ENCODE results near the gene C1QTNF2.
"Not testable (repeated sequence)": the region's sequence is repeated elsewhere in the genome, so short reads cannot be mapped to it uniquely, and the experiment has no call there.

Gene C1QTNF2

DNA sequence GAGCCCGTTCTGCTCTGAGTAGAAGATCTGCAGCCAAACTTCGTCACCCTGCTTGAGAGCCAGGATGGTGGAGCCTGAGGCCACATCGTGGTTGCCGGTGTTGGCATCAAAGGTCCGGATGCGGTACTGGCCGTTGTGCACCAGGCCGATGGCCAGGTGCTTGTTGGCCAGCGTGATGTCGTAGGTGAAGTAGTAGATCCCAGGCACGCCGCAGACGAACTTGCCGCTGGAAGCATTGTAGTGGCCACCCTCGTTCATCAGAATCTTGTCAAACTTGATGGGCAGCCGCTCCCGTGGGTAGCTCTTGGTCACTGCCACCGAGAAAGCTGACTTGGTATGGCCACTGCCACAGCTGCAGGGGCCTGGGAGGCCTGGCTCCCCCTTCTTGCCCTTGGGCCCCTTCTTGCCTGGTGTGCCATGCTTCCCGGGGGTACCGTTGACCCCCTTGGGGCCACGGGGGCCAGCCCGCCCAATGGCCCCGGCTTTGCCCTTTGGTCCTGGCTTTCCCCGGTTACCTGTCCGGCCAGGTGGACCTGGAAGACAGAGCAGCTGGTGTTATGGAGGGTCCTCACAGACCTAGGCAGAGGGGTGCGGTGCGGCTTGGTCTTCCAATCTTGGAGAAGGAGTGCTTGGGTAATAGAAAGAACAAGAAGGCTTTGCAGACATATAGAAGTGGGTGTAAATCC, 21.0 kb downstream of the C1QTNF2 start:
- H3K4me3 Mint-ChIP-seq, result no peak overlapping the region
- H3K27ac Mint-ChIP-seq, result no peak overlapping the region
- H3K4me1 Mint-ChIP-seq (ENCODE audit: low read depth in 2 of 2), result no peaks in the 10 kb centered on the region
- DNase-seq, result no peak
- no peak for ATAC-seq (replicated peaks)
- H3K27me3 Mint-ChIP-seq, result peaks cover 0 to 6% of the 10 kb centered on the region in 2 donors
- no peaks in the 10 kb centered on the region for H3K9me3 Mint-ChIP-seq
- no peaks in the 10 kb centered on the region for H3K36me3 Mint-ChIP-seq (ENCODE audit: insufficient read depth)

DNA sequence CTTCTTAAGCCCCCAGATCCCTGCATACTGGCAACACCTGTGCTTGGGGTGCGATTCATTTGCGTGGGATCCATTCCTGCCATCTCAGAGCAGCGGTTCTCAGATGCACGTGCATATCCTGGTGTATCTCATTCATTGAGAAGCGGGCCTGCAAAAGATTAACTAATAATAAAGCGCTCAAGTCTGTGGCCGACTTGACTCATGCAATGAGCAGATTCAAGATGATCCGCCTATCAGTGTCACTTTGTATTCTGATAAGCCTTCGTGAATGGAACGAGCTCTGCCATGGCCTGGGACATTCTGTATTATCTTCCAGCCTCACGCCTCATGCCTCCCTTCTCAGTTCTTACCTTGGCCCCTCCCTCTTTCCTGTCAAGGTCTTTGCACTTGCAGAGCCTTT, 22.3 kb downstream of the C1QTNF2 start:
- DNase-seq, result no peak
- no peak for ATAC-seq (replicated peaks)
- H3K4me3 Mint-ChIP-seq, result no peak overlapping the region
- no peaks in the 10 kb centered on the region for H3K9me3 Mint-ChIP-seq
- H3K27me3 Mint-ChIP-seq, result peaks cover 6 to 7% of the 10 kb centered on the region in 2 donors
- H3K36me3 Mint-ChIP-seq (ENCODE audit: insufficient read depth), result no peaks in the 10 kb centered on the region
- H3K4me1 Mint-ChIP-seq (ENCODE audit: low read depth in 2 of 2), result peaks cover 0 to 1% of the 10 kb centered on the region in 2 donors
- no peak overlapping the region for H3K27ac Mint-ChIP-seq

GRCh38 chr5:160347448-160347847, 23.0 kb downstream of the C1QTNF2 start:
- no peak for ATAC-seq (replicated peaks)
- peaks cover 4 to 7% of the 10 kb centered on the region in 2 donors for H3K27me3 Mint-ChIP-seq

DNA sequence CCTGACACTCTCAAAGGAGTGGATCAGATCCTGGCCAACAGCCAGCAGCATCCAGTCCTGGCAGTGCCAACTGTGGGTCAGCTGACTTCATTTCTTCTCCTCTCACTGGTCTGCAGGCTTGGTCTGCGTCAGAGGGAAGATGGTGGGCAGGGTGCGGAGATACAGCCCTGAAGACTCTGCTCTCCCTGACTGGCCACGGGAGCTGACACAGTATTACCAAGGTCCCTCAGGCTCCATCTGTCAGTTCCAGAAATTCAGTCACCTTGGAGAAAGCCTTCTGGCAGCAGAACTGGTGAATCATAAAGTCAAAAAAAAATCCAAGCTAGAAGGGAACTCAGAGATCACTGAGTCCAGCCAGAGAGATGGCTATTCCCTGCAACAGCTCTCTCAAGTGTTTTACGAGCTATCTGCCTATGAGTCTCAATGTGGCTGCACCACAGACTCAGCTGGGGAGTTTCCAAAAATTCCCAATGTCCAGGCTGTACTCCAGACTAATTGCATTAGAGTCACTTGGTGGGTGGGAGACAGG, 27.9 kb downstream of the C1QTNF2 start:
- Mint-ChIP-seq H3K4me3 (no peak overlapping the region), H3K9me3 (no peaks in the 10 kb centered on the region), H3K27ac (no peak overlapping the region), H3K36me3 (ENCODE audit: insufficient read depth) (no peaks in the 10 kb centered on the region), H3K27me3 (peaks cover 4 to 7% of the 10 kb centered on the region in 2 donors), H3K4me1 (ENCODE audit: low read depth in 2 of 2) (peaks cover 0 to 1% of the 10 kb centered on the region in 2 donors)
- no peak for DNase-seq
- no peak for ATAC-seq (replicated peaks)

More at GRCh38 chr5:160347448-160347847, 23.0 kb downstream of the C1QTNF2 start:
- H3K4me1 Mint-ChIP-seq (ENCODE audit: low read depth in 2 of 2), result peaks cover 0 to 1% of the 10 kb centered on the region in 2 donors
- H3K4me3 Mint-ChIP-seq, result no peak overlapping the region
- no peaks in the 10 kb centered on the region for H3K9me3 Mint-ChIP-seq
- no peaks in the 10 kb centered on the region for H3K36me3 Mint-ChIP-seq (ENCODE audit: insufficient read depth)
- no peak overlapping the region for H3K27ac Mint-ChIP-seq
- no peak for DNase-seq

DNA sequence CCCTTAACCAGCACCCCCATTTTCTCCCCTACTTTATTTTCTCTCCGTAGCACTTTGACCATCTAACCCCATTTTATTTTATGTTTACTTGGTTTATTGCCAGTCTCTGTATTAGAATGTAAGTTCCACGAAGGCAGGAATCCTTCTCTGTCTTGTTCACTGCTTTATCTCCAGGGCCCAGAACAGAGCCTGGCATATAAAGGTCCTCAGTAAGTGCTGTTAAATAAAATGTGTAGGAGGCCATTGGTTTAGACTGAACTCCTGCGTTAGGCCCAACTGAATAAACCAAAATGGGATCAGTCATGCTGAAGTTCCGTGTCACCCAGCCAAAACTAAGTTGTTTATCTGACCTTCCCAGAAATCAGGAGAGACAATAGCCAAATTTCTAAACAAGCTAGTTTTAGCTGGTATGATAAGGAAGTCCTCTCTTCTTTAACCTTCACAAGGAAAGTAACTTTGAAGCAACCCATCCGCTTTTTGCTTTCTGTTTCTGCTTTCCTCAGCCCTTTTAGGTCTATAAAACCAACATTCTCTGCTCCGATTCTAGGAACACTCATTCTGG, 29.0 kb downstream of the C1QTNF2 start:
- no peaks in the 10 kb centered on the region for H3K9me3 Mint-ChIP-seq
- H3K27ac Mint-ChIP-seq, result no peak overlapping the region
- no peaks in the 10 kb centered on the region for H3K36me3 Mint-ChIP-seq (ENCODE audit: insufficient read depth)
- peaks cover 0 to 1% of the 10 kb centered on the region in 2 donors for H3K4me1 Mint-ChIP-seq (ENCODE audit: low read depth in 2 of 2)
- no peak for DNase-seq
- H3K4me3 Mint-ChIP-seq, result no peak overlapping the region
- H3K27me3 Mint-ChIP-seq, result peaks cover 4 to 7% of the 10 kb centered on the region in 2 donors
- no peak for ATAC-seq (replicated peaks)

DNA sequence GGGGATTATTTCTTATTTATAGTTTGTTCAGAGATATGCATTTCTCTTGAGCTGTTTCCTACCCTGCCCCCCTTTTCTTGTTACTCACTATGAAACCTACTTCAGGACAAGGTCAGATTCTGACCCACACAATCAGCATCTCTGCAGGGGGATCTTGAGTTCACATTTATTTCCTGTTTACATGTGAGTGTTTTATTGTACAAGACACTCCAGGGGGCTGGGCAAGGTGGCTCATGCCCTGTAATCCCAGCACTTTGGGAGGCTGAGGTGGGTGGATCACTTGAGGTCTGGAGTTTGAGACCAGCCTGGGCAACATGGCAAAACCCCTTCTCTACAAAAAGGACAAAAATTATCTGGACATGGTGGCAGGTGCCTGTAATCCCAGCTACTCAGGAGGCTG, 29.9 kb downstream of the C1QTNF2 start:
- not testable (repeated sequence) for H3K4me1 Mint-ChIP-seq (ENCODE audit: low read depth in 2 of 2); H3K36me3 Mint-ChIP-seq (ENCODE audit: insufficient read depth); H3K27me3 Mint-ChIP-seq; H3K27ac Mint-ChIP-seq; ATAC-seq (replicated peaks); H3K4me3 Mint-ChIP-seq; DNase-seq; H3K9me3 Mint-ChIP-seq

GRCh38 chr5:160339406-160340130, 30.9 kb downstream of the C1QTNF2 start:
- Mint-ChIP-seq H3K4me3 (no peak overlapping the region), H3K36me3 (ENCODE audit: insufficient read depth) (no peaks in the 10 kb centered on the region), H3K27me3 (peaks cover 4 to 7% of the 10 kb centered on the region in 2 donors), H3K4me1 (ENCODE audit: low read depth in 2 of 2) (peaks cover 0 to 1% of the 10 kb centered on the region in 2 donors), H3K27ac (no peak overlapping the region), H3K9me3 (no peaks in the 10 kb centered on the region)
- ATAC-seq (replicated peaks) (no peak), DNase-seq (no peak)

DNA sequence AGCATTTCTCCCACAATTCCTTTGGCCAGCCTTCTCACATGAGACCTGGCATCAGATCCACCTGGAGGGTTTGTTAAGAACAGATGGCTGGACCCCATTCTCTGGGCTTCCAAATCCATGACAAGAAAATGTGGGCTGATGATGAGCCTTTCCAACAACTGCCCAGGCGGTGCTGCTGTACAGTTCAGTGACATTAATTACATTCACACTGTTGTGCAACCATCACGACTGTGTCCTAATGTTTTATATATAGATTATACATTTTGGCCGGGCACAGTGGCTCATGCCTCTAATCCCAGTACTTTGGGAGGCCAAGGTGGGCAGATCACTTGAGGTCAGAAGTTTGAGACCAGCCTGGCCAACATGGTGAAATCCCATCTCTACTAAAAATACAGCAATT, 35.7 kb downstream of the C1QTNF2 start:
- not testable (repeated sequence) for H3K36me3 Mint-ChIP-seq (ENCODE audit: insufficient read depth); H3K9me3 Mint-ChIP-seq; H3K4me3 Mint-ChIP-seq; ATAC-seq (replicated peaks); H3K4me1 Mint-ChIP-seq (ENCODE audit: low read depth in 2 of 2); DNase-seq; H3K27ac Mint-ChIP-seq
- H3K27me3 Mint-ChIP-seq, result peaks cover 9 to 13% of the 10 kb centered on the region in 2 donors

GRCh38 chr5:160333721-160334120, 36.7 kb downstream of the C1QTNF2 start:
- H3K36me3 Mint-ChIP-seq (ENCODE audit: insufficient read depth), result no peaks in the 10 kb centered on the region
- ATAC-seq (replicated peaks), result no peak
- no peak for DNase-seq
- H3K4me3 Mint-ChIP-seq, result no peak overlapping the region
- H3K4me1 Mint-ChIP-seq (ENCODE audit: low read depth in 2 of 2), result no peaks in the 10 kb centered on the region
- no peak overlapping the region for H3K27ac Mint-ChIP-seq
- no peaks in the 10 kb centered on the region for H3K9me3 Mint-ChIP-seq
- peaks cover 9 to 13% of the 10 kb centered on the region in 2 donors for H3K27me3 Mint-ChIP-seq

GRCh38 chr5:160330212-160330611, 40.2 kb downstream of the C1QTNF2 start:
- DNase-seq (no peak), ATAC-seq (replicated peaks) (no peak)
- no peak overlapping the region for H3K4me3 Mint-ChIP-seq
- peaks cover 9 to 27% of the 10 kb centered on the region in 2 donors for H3K27me3 Mint-ChIP-seq
- H3K36me3 Mint-ChIP-seq (ENCODE audit: insufficient read depth), result no peaks in the 10 kb centered on the region
- H3K27ac Mint-ChIP-seq, result no peak overlapping the region
- no peaks in the 10 kb centered on the region for H3K4me1 Mint-ChIP-seq (ENCODE audit: low read depth in 2 of 2)
- H3K9me3 Mint-ChIP-seq, result no peaks in the 10 kb centered on the region

DNA sequence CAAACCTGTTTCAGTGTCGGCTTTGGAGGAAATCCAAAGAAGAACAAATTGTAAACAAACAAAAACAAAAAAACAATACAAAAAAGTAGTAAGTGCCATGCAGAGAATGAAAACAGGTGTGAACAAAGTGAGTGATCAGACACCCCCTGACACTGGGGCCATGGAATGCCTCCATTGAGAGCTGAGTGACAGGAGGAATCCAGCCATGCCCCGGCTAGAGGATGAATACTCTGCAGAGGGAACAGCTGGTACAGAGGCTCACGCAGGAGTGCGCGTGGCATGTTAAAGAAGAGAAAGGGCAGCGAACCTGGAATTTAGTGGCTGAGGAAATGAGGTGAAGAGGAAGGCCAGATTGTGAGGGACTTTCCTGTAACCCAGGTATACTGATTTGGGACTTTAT, 42.6 kb downstream of the C1QTNF2 start:
- no peak overlapping the region for H3K27ac Mint-ChIP-seq
- H3K27me3 Mint-ChIP-seq, result peaks cover 6 to 21% of the 10 kb centered on the region in 2 donors
- no peaks in the 10 kb centered on the region for H3K9me3 Mint-ChIP-seq
- ATAC-seq (replicated peaks) (no peak), DNase-seq (no peak)
- H3K4me1 Mint-ChIP-seq (ENCODE audit: low read depth in 2 of 2), result no peaks in the 10 kb centered on the region
- H3K4me3 Mint-ChIP-seq, result no peak overlapping the region
- no peaks in the 10 kb centered on the region for H3K36me3 Mint-ChIP-seq (ENCODE audit: insufficient read depth)

DNA sequence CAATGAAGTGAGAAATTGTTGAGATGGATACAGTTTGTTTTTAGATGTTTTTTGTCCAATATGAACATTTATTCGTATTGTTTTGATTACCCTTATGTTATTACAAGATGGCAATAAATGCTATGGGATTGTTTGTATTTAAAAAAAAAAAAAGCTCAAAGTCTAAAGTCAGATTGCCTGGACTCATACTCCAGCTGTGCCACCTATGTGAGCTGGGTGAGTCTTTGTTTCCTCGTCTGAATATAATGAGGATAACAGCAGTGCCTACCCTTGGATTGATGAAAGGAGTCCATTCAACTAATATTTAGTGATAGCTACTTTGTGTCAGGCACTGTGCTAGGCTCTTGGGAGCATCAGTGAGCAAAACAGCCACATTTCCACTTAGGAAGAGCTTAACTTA, 43.4 kb downstream of the C1QTNF2 start:
- no peaks in the 10 kb centered on the region for H3K36me3 Mint-ChIP-seq (ENCODE audit: insufficient read depth)
- DNase-seq, result no peak
- H3K27me3 Mint-ChIP-seq, result peaks cover 6 to 25% of the 10 kb centered on the region in 2 donors
- H3K27ac Mint-ChIP-seq, result no peak overlapping the region
- H3K4me1 Mint-ChIP-seq (ENCODE audit: low read depth in 2 of 2), result no peaks in the 10 kb centered on the region
- ATAC-seq (replicated peaks), result no peak
- H3K9me3 Mint-ChIP-seq, result no peaks in the 10 kb centered on the region
- H3K4me3 Mint-ChIP-seq, result no peak overlapping the region

DNA sequence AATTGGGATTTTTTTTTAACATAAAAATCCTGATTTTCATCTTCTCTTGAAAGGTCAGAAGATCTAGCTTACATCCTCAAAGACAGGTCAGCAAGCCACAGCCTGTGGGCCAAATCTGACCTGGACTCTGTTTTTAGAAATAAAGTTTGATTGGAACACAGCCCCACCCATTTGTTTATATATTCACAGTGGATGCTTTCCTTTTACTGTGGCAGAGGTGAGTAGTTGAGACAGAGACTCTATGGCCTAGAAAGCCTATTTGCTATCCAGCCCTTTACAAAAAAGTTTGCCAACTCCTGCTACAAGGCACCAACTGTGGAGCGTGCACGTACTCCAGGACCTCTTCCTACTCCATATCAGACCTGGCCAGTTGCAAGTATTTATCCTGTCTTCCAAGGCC, 44.7 kb downstream of the C1QTNF2 start:
- no peaks in the 10 kb centered on the region for H3K4me1 Mint-ChIP-seq (ENCODE audit: low read depth in 2 of 2)
- H3K9me3 Mint-ChIP-seq, result no peaks in the 10 kb centered on the region

GRCh38 chr5:160324886-160325285, 45.5 kb downstream of the C1QTNF2 start:
- H3K4me3 Mint-ChIP-seq, result no peak overlapping the region
- no peaks in the 10 kb centered on the region for H3K36me3 Mint-ChIP-seq (ENCODE audit: insufficient read depth)
- H3K4me1 Mint-ChIP-seq (ENCODE audit: low read depth in 2 of 2), result no peaks in the 10 kb centered on the region
- no peak overlapping the region for H3K27ac Mint-ChIP-seq
- H3K9me3 Mint-ChIP-seq, result no peaks in the 10 kb centered on the region
- DNase-seq, result no peak
- ATAC-seq (replicated peaks), result no peak
- peaks cover 19 to 46% of the 10 kb centered on the region in 2 donors for H3K27me3 Mint-ChIP-seq

More for the DNA sequence above, 44.7 kb downstream of the C1QTNF2 start:
- no peak overlapping the region for H3K27ac Mint-ChIP-seq
- ATAC-seq (replicated peaks) (no peak), DNase-seq (no peak)
- peaks cover 12 to 38% of the 10 kb centered on the region in 2 donors for H3K27me3 Mint-ChIP-seq
- no peak overlapping the region for H3K4me3 Mint-ChIP-seq
- no peaks in the 10 kb centered on the region for H3K36me3 Mint-ChIP-seq (ENCODE audit: insufficient read depth)

All from effector memory CD8-positive, alpha-beta T cell (primary cell).